OCI-LY1 (cell line): ENCODE results near the gene RRP8.

ENCODE experiments used
- H2AFZ ChIP-seq: fragments of 200-600 bp; sonication (generic), shearing (Covaris generic); 2 replicates; pipeline ENCODE4 v1.6.0; 2014; ENCODE audit warnings: antibody characterized with exemption, mild to moderate bottlenecking, low read length
- H3F3A ChIP-seq: fragments of 200-600 bp; sonication (generic), shearing (Covaris generic); 2 replicates; pipeline ENCODE4 v1.6.0; 2014; ENCODE audit warnings: mild to moderate bottlenecking, antibody characterized with exemption, low read length, moderate library complexity; ENCODE audit not compliant: insufficient read depth
- H3K27ac ChIP-seq: fragments of 200-600 bp; sonication (generic); 2 replicates; pipeline ENCODE4 v1.5.1; 2014; ENCODE audit warnings: low read length, mixed run types, mild to moderate bottlenecking, low read depth; ENCODE audit not compliant: poor library complexity, severe bottlenecking
- H3K27me3 ChIP-seq: fragments of 200-600 bp; sonication (generic); 2 replicates; pipeline ENCODE4 v1.6.0; 2014; ENCODE audit warnings: antibody characterized with exemption, mild to moderate bottlenecking, low read length, moderate library complexity; ENCODE audit not compliant: insufficient read depth
- H3K36me3 ChIP-seq: fragments of 200-600 bp; sonication (generic); 2 replicates; pipeline ENCODE4 v1.6.1; 2014; ENCODE audit warnings: mild to moderate bottlenecking, antibody characterized with exemption, low read length, moderate library complexity, mixed read lengths; ENCODE audit not compliant: insufficient read depth
- H3K4me1 ChIP-seq: fragments of 200-600 bp; sonication (generic); 2 replicates; pipeline ENCODE4 v1.5.1; 2014; ENCODE audit warnings: mild to moderate bottlenecking, low read length, moderate library complexity; ENCODE audit not compliant: insufficient read depth, severe bottlenecking
- H3K4me2 ChIP-seq: fragments of 200-600 bp; sonication (generic), shearing (Covaris generic); 2 replicates; pipeline ENCODE4 v1.6.1; 2014; ENCODE audit warnings: low read length
- H3K4me3 ChIP-seq: fragments of 200-600 bp; sonication (generic); 2 replicates; pipeline ENCODE4 v1.5.1; 2014; ENCODE audit warnings: low read length, low read depth, mild to moderate bottlenecking, mixed read lengths; ENCODE audit not compliant: poor library complexity, severe bottlenecking
- H3K79me2 ChIP-seq: fragments of 200-600 bp; shearing (Covaris generic); 2 replicates; pipeline ENCODE4 v1.6.1; 2016; ENCODE audit warnings: mixed run types, low read length, mixed read lengths; ENCODE audit not compliant: insufficient read depth
- H3K9ac ChIP-seq: fragments of 200-600 bp; sonication (generic), shearing (Covaris generic); 2 replicates; pipeline ENCODE4 v1.6.1; 2014; ENCODE audit warnings: mild to moderate bottlenecking, low read length, mixed read lengths
- H3K9me2 ChIP-seq: fragments of 200-600 bp; sonication (generic), shearing (Covaris generic); 2 replicates; pipeline ENCODE4 v1.6.1; 2014; ENCODE audit warnings: low read depth, mild to moderate bottlenecking, low read length, mixed read lengths
- H3K9me3 ChIP-seq: fragments of 200-600 bp; shearing (Covaris generic); 2 replicates; pipeline ENCODE4 v1.6.1; 2014; ENCODE audit warnings: low read length, mixed read lengths
- H4K20me1 ChIP-seq: fragments of 200-600 bp; sonication (generic), shearing (Covaris generic); 2 replicates; pipeline ENCODE4 v1.6.0; 2016; ENCODE audit warnings: mild to moderate bottlenecking, low read length; ENCODE audit not compliant: insufficient read depth
- EZH2 ChIP-seq: fragments of 200-600 bp; sonication (generic), shearing (Covaris generic); IDR thresholded peaks from 2 replicates; pipeline ENCODE4 v1.8.0; 2017; ENCODE audit warnings: borderline replicate concordance, mixed run types, mild to moderate bottlenecking, antibody characterized with exemption, low read length, moderate library complexity, mixed read lengths
- TF ChIP-seq, protein P1 (sequence below): fragments of 200-600 bp; sonication (generic), shearing (Covaris generic); IDR thresholded peaks from 2 replicates; pipeline ENCODE4 v1.5.1; 2017; ENCODE audit warnings: mild to moderate bottlenecking, antibody characterized with exemption, low read length, moderate library complexity, mixed read lengths

RRP8 gene

DNA sequence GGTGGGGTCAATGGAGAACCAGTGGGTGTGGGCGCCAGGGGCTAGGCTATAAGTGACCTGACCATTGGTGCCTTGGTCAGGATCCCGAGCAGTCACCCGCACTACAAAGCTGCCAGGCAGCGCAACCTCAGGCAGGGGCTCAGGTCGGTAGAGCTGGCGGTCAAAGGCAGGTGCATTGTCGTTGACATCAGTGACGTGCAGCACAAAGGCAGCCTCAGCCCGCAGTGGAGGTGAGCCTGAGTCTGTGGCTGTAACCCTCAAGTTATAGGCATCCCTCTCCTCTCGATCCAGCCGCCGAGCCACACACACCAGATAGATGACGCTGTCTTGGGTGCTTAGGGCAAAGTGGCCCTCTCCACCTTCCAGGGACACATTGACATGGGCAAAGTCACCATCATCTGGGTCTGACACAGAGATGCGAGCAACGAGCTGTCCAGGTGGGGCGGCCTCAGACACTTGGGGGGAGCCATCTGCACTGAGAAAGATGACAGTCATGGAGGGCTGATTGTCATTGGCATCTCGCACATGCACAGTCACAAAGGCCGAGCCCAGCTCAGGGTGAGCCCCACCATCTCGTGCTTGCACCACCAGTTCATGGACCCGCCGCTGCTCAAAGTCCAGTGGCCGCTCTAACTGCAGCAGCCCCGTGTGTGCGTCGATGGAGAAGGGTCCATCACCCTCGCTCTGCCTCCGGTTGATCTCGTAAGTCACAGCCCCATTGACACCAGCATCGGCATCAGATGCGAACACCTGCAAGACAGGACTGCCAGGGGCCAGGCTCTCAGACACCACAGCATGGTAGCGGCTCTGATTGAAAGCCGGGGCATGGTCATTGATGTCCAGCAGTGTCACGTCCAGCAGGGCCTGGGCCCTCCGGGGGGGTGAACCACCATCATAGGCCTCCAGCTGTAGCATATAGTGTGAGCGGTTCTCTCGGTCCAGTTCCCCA lies 36.9 kb upstream of the RRP8 start:
- no peaks in the 10 kb centered on the region for H3K36me3 ChIP-seq
- no peak overlapping the region for H2AFZ ChIP-seq
- H3K27ac ChIP-seq = no peak overlapping the region
- H3K4me1 ChIP-seq = no peaks in the 10 kb centered on the region
- no peaks in the 10 kb centered on the region for H3K9me3 ChIP-seq
- H3K4me3 ChIP-seq = no peak overlapping the region
- H4K20me1 ChIP-seq = no peaks in the 10 kb centered on the region
- no peaks in the 10 kb centered on the region for H3K79me2 ChIP-seq
- TF ChIP-seq EZH2 = no peak
- TF ChIP-seq, protein P1, sequence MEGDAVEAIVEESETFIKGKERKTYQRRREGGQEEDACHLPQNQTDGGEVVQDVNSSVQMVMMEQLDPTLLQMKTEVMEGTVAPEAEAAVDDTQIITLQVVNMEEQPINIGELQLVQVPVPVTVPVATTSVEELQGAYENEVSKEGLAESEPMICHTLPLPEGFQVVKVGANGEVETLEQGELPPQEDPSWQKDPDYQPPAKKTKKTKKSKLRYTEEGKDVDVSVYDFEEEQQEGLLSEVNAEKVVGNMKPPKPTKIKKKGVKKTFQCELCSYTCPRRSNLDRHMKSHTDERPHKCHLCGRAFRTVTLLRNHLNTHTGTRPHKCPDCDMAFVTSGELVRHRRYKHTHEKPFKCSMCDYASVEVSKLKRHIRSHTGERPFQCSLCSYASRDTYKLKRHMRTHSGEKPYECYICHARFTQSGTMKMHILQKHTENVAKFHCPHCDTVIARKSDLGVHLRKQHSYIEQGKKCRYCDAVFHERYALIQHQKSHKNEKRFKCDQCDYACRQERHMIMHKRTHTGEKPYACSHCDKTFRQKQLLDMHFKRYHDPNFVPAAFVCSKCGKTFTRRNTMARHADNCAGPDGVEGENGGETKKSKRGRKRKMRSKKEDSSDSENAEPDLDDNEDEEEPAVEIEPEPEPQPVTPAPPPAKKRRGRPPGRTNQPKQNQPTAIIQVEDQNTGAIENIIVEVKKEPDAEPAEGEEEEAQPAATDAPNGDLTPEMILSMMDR = no peak
- no peak overlapping the region for H3K4me2 ChIP-seq
- H3K27me3 ChIP-seq = 0 out of 2 replicates have a peak, but pooled peaks cover 10% of the 10 kb centered on the region
- H3K9me2 ChIP-seq = no peaks in the 10 kb centered on the region
- no peak overlapping the region for H3K9ac ChIP-seq
- no peaks in the 10 kb centered on the region for H3F3A ChIP-seq

DNA sequence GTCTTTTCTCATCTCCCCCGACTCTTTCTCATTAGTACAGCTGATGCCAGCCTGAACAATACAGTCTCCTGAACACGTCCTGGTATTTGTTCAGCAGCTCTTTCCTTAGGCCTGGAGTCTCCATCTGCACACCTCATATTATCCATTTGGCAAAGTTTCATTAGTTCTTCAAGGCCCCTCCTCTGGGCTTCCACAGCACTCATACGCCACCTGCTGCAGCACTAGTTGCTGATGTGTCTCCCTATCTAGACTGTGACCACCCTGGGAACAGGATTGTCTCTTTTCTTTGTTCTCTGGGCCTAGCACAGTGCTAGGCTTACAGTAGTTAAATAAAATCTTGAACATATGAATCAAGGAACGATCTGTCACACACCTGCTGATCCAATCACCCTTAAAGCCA lies 35.0 kb upstream of the RRP8 start:
- Histone ChIP-seq H3K27me3 (0 out of 2 replicates have a peak, but pooled peaks cover 10% of the 10 kb centered on the region), H3F3A (no peaks in the 10 kb centered on the region), H3K79me2 (no peaks in the 10 kb centered on the region), H3K27ac (no peak overlapping the region), H2AFZ (no peak overlapping the region), H3K4me1 (no peaks in the 10 kb centered on the region), H3K4me3 (no peak overlapping the region), H3K9me3 (no peaks in the 10 kb centered on the region), H4K20me1 (no peaks in the 10 kb centered on the region), H3K4me2 (no peak overlapping the region), H3K36me3 (no peaks in the 10 kb centered on the region), H3K9me2 (no peaks in the 10 kb centered on the region), H3K9ac (no peak overlapping the region)
- TF ChIP-seq, protein P1 = peak; percentile 18; the same call in 1 of the 2 replicates
- TF ChIP-seq EZH2 = no peak

DNA sequence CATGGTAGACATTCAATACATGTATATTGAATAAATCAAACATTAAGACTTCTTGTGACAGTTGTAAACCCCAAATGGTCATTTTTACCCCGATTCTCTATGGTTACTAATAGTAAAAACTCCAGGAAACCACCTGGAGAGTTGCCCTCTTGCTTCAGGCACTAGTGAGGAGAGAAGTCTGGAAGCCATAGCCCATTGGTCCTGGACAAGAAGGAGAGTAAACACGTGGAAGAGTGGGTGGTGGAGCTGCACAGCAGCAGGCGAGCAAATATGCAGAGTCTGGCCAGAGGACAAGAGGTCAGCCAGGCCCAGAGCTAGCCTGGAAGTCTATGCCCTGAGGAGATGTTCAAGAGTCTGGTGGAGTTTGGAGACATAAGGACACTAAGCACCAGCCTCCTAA lies 34.5 kb upstream of the RRP8 start:
- TF ChIP-seq, protein P1 = no peak
- no peak for TF ChIP-seq EZH2
- Histone ChIP-seq H3K27me3 (0 out of 2 replicates have a peak, but pooled peaks cover 6% of the 10 kb centered on the region), H3K36me3 (no peaks in the 10 kb centered on the region), H3F3A (no peaks in the 10 kb centered on the region), H3K27ac (no peak overlapping the region), H3K9me2 (no peaks in the 10 kb centered on the region), H3K4me1 (no peaks in the 10 kb centered on the region), H3K9ac (no peak overlapping the region), H3K4me3 (no peak overlapping the region), H3K79me2 (no peaks in the 10 kb centered on the region), H4K20me1 (no peaks in the 10 kb centered on the region), H3K9me3 (no peaks in the 10 kb centered on the region), H2AFZ (no peak overlapping the region), H3K4me2 (no peak overlapping the region)
